RWPE2 (cell line): ENCODE measurements around the gene PHEX.
A peak's percentile ranks its signal among the peaks of the same experiment; 100 is the strongest.

Experiments
- ATAC-seq: fragments of 200-7000 bp; cut with Tn5 transposase; 3 replicates; pipeline ENCODE4 v1.9.1; 2021; ENCODE audit warnings: low read depth
- DNase-seq: peaks from one replicate; pipeline ENCODE4 v3.0.0-alpha.2; 2020; ENCODE audit warnings: low spot score
- H3K27ac ChIP-seq: fragments of 450-650 bp; 2 replicates; pipeline ENCODE4 v1.5.1; 2017; ENCODE audit warnings: mild to moderate bottlenecking; ENCODE audit not compliant: poor library complexity, severe bottlenecking
- H3K27me3 ChIP-seq: fragments of 250-450 bp; sonication (Bioruptor Pico); 2 replicates; pipeline ENCODE4 v1.5.1; 2021; ENCODE audit warnings: mild to moderate bottlenecking, moderate library complexity; ENCODE audit not compliant: insufficient read depth, poor library complexity, severe bottlenecking
- H3K36me3 ChIP-seq: fragments of 250-450 bp; sonication (Bioruptor Pico); 2 replicates; pipeline ENCODE4 v1.5.1; 2020; ENCODE audit warnings: low read depth, mild to moderate bottlenecking, moderate library complexity
- H3K4me1 ChIP-seq: fragments of 250-450 bp; sonication (Bioruptor Pico); 2 replicates; pipeline ENCODE4 v1.5.1; 2021; ENCODE audit warnings: mild to moderate bottlenecking, moderate library complexity; ENCODE audit not compliant: insufficient read depth, poor library complexity, severe bottlenecking
- H3K4me3 ChIP-seq: fragments of 250-450 bp; sonication (Bioruptor Pico); 2 replicates; pipeline ENCODE4 v1.5.1; 2021; ENCODE audit warnings: mild to moderate bottlenecking, moderate library complexity; ENCODE audit not compliant: severe bottlenecking
- H3K9me3 ChIP-seq: fragments of 250-450 bp; sonication (Bioruptor Pico); 2 replicates; pipeline ENCODE4 v1.5.1; 2021; ENCODE audit warnings: mild to moderate bottlenecking, moderate library complexity; ENCODE audit not compliant: severe bottlenecking
- TF ChIP-seq, protein P1 (sequence below): fragments of 450-650 bp; IDR thresholded peaks from one replicate; pipeline ENCODE4 v1.5.1; 2017; ENCODE audit warnings: mild to moderate bottlenecking, moderate library complexity; ENCODE audit not compliant: poor library complexity, severe bottlenecking

The PHEX gene

DNA sequence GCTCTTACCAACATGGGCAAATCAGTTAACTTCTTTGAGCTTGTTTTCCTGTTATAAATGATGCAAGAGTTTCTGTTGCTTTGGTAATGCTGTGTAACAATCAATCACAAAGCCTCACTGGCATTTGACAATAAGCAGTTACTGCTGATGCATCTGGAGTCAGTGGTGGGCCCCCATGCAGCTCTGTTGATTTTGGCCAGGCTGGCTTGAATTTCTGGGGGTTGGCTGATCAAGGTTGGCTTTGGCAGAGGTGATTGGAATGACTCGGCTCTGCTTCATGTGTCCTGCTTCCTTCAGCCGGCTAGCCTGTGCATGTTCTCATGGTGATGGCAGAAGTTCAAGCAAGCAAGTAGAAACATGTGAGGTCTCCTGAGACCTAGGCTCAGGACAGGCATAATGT lies 90.4 kb downstream of the PHEX start:
- Histone ChIP-seq H3K4me1 (peaks cover 37% of the 10 kb centered on the region), H3K36me3 (no peaks in the 10 kb centered on the region), H3K27ac (peak overlapping the region; percentile 89), H3K9me3 (no peaks in the 10 kb centered on the region), H3K4me3 (no peak overlapping the region), H3K27me3 (no peaks in the 10 kb centered on the region)
- peak; percentile 91 for ATAC-seq
- peak; percentile 85 for DNase-seq
- TF ChIP-seq, protein P1, sequence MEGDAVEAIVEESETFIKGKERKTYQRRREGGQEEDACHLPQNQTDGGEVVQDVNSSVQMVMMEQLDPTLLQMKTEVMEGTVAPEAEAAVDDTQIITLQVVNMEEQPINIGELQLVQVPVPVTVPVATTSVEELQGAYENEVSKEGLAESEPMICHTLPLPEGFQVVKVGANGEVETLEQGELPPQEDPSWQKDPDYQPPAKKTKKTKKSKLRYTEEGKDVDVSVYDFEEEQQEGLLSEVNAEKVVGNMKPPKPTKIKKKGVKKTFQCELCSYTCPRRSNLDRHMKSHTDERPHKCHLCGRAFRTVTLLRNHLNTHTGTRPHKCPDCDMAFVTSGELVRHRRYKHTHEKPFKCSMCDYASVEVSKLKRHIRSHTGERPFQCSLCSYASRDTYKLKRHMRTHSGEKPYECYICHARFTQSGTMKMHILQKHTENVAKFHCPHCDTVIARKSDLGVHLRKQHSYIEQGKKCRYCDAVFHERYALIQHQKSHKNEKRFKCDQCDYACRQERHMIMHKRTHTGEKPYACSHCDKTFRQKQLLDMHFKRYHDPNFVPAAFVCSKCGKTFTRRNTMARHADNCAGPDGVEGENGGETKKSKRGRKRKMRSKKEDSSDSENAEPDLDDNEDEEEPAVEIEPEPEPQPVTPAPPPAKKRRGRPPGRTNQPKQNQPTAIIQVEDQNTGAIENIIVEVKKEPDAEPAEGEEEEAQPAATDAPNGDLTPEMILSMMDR = no peak

DNA sequence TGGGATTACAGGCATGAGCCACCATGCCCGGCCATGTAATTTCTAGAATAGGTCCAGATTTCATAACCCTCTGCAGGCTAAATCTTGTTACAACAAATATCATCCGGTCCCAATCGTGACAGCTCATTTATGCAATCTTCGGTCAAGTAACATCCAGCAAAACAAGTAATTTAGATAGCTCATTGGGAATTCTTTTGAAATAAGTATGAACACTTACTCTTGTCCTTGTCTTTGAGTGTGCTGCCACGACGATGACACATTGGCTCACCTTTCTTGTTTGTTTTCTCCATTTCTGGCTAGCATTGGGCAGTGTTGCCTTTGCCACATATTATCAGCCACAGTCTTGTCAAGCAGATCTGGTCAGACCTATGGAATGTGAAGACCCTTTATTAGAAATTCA lies 92.0 kb downstream of the PHEX start:
- H3K9me3 ChIP-seq = no peaks in the 10 kb centered on the region
- H3K27ac ChIP-seq = peak overlapping the region; percentile 89
- DNase-seq (no peak), ATAC-seq (peak; percentile 28; the same call in 1 of the 3 replicates)
- H3K4me3 ChIP-seq = no peak overlapping the region
- H3K36me3 ChIP-seq = no peaks in the 10 kb centered on the region
- peaks cover 33% of the 10 kb centered on the region for H3K4me1 ChIP-seq
- H3K27me3 ChIP-seq = no peaks in the 10 kb centered on the region
- TF ChIP-seq, protein P1 = no peak

DNA sequence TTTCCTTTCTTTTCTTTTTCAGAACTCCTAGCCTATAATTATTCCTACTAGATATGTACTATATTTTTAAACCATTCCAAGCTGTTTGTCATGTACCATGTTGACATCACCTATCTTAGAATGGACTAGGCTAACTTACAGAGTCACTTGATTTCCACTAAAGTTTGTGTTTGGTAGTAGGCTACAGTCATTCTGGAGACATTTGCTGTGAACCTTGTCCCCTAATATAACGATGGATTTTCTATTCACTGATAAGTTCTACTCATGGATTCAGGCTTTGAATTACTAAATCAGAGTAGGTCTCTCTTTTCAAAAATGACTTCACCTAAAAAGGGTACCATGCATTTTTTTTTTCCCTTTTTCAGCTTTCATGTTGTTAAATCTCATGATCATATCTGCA lies 93.4 kb downstream of the PHEX start:
- Histone ChIP-seq H3K27ac (peak overlapping the region; percentile 89), H3K9me3 (no peaks in the 10 kb centered on the region), H3K36me3 (no peaks in the 10 kb centered on the region), H3K4me1 (peaks cover 33% of the 10 kb centered on the region), H3K27me3 (no peaks in the 10 kb centered on the region), H3K4me3 (no peak overlapping the region)
- DNase-seq (no peak), ATAC-seq (no peak)
- TF ChIP-seq, protein P1 = no peak

DNA sequence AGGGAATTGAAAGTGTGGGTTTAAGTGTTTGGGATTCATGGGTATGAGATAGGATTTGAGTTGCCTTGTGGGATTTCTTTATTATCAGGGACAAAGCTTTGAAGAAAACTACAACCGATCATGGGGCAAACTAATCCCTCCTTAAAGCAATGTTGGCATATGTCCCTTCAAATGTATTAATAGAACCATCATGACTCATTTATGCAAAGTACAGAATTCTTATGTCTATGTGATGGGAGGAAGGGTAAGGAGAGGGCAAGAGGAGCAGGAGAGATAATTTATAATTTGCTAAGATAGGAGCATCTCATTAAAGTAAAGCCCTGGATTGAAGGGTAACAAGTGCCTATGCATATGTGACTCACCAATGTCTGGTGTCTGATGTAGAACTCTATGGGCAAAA lies 94.2 kb downstream of the PHEX start:
- no peak overlapping the region for H3K27ac ChIP-seq
- H3K4me3 ChIP-seq = no peak overlapping the region
- peaks cover 33% of the 10 kb centered on the region for H3K4me1 ChIP-seq
- H3K27me3 ChIP-seq = no peaks in the 10 kb centered on the region
- no peak for DNase-seq
- no peaks in the 10 kb centered on the region for H3K9me3 ChIP-seq
- ATAC-seq = no peak
- TF ChIP-seq, protein P1 = no peak
- no peaks in the 10 kb centered on the region for H3K36me3 ChIP-seq

DNA sequence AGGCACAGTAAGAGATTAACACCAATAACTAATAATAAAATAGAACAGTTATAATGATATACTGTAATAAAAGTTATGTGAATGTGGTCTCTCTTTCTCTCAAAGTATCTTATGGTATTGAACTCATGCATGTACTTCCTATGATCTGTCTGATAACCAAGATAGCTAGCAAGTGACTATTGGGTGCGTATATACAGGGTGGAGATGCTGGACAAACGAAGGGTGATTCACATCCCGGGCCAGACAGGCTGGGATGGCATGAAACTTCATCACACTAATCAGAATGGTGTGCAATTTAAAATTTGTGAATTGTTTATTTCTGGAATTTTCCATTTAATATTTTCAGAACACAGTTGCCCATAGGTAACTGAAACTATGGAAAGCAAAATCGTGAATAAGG lies 96.8 kb downstream of the PHEX start:
- DNase-seq (no peak), ATAC-seq (peak; percentile 74)
- no peaks in the 10 kb centered on the region for H3K27me3 ChIP-seq
- no peaks in the 10 kb centered on the region for H3K9me3 ChIP-seq
- no peaks in the 10 kb centered on the region for H3K36me3 ChIP-seq
- no peak overlapping the region for H3K27ac ChIP-seq
- H3K4me1 ChIP-seq = peaks cover 14% of the 10 kb centered on the region
- no peak overlapping the region for H3K4me3 ChIP-seq
- TF ChIP-seq, protein P1 = no peak
